Measurements from ENCODE around the gene RAPGEF1. TPM values are rescaled to one million over a fixed set of nuclear protein-coding genes. Genes with fewer than 3 reads are reported as not detected.

Gene RAPGEF1
- polyA plus RNA-seq, 2 of the 4 experiments (the other 2 are of a cell fraction): 21.6 to 27.7 TPM

GRCh38 chr9:131618785-131619184 lies 121.1 kb downstream of the RAPGEF1 start:
- ChIA-PET POLR2A (no interaction called here), CTCF (interaction anchor here (1.0 kb wide), 1 partner anchor 27 kb away, joined by 4 read pairs; no protein-coding TSS in a partner anchor)
- WGBS (ENCODE audit: missing lambda C conversion rate): 97% methylated on average over 16 of the region's 16 CpGs

More at GRCh38 chr9:131618785-131619184, 121.1 kb downstream of the RAPGEF1 start:
- TF ChIP-seq NR3C1 (IDR thresholded peaks at IDR 0.05) (no peak), EHMT2 (IDR thresholded peaks at IDR 0.05; ENCODE audit: low read depth) (no peak), KDM5A (IDR thresholded peaks at IDR 0.05) (no peak), FOXS1 (CRISPR knock-in tag; IDR thresholded peaks at IDR 0.05) (no peak), FOSL2 (IDR thresholded peaks at IDR 0.05) (no peak), FOSL2 (CRISPR knock-in tag; IDR thresholded peaks at IDR 0.05) (no peak), ATOH8 (CRISPR knock-in tag; IDR thresholded peaks at IDR 0.05; ENCODE audit: low read depth) (no peak), ESRRA (IDR thresholded peaks at IDR 0.05; ENCODE audit: borderline replicate concordance, low read length) (no peak), GATA3 (IDR thresholded peaks at IDR 0.05; ENCODE audit: borderline replicate concordance) (no peak), CHD4 (IDR thresholded peaks at IDR 0.05; ENCODE audit: borderline replicate concordance) (no peak), POLR2A (IDR thresholded peaks at IDR 0.05; ENCODE audit: low read length) (no peak), MAX (IDR thresholded peaks at IDR 0.05) (no peak), POLR2AphosphoS2 (conservative IDR thresholded peaks at IDR 0.05; ENCODE audit: low read length) (no peak), MAFK (IDR thresholded peaks at IDR 0.05; ENCODE audit: partially characterized antibody) (no peak), ZFP36 (IDR thresholded peaks at IDR 0.05; ENCODE audit: borderline replicate concordance, partially characterized antibody) (no peak), PHF8 (IDR thresholded peaks at IDR 0.05; ENCODE audit: borderline replicate concordance, low read depth) (no peak), REST (IDR thresholded peaks at IDR 0.05) (no peak), NFE2L2 (conservative IDR thresholded peaks at IDR 0.05; ENCODE audit: low read length) (no peak), HMGXB4 (CRISPR knock-in tag; IDR thresholded peaks at IDR 0.05; ENCODE audit: borderline replicate concordance) (no peak), CTCF (IDR thresholded peaks at IDR 0.05) (no peak)
- Histone ChIP-seq H3K4me1 (no peaks in the 10 kb centered on the region), H3K27ac (no peak overlapping the region), H3K4me3 (no peak overlapping the region), H3K9me3 (no peaks in the 10 kb centered on the region), H3K4me2 (no peak overlapping the region)
- FAIRE-seq: no peak
- DNase-seq (ENCODE audit: low read depth in 1 of 2, low spot score in 1 of 2): no peak
- ATAC-seq: no peak
